ENCODE data around the gene LDLRAD3. TPM values are rescaled to one million over a fixed set of nuclear protein-coding genes. Genes with fewer than 3 reads are reported as not detected.

The LDLRAD3 gene
- polyA plus RNA-seq, 1 of the 3 experiments (the other 2 are of a cell fraction), result 10.6 TPM

DNA sequence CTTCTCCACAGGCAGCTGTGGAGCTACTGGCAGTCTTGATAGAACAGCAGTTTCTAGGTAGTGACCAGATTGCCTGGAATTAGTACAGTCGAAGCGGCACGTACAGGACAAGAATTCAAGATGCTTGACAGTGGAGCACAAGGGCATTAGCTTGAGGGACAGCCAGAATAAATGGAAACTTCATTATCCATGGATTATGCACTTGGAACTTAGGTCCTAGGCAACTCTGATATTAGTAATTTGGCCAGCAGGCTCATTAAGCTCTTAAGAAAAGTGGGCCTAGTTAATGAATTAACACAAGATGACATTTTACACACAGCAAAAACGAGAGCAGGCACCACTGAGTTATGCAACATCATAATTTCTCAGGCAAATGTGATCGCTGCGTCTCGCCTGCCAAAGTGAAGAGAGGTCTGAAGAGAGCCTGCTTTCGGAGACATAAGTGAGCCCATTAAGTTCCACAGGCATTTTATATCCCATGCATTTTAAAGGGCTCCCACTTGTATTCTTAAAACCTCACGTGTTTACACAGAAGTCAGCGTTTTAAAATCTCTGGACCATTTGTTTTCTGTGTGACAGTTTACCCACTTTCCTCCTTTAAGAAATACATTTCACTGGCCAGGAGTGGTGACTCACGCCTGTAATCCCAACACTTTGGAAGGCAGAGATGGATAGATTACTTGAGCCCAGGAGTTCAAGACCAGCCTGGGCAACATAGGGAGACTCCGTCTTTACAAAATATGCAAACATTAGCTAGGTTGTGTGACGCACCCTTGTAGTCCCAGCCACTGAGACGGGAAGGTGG, 279.2 kb downstream of the LDLRAD3 start:
- no peak for DNase-seq

GRCh38 chr11:36224209-36224882, 280.5 kb downstream of the LDLRAD3 start:
- Histone ChIP-seq H3K9ac (no peak overlapping the region), H3K36me3 (replicated peaks in 1 of 2; ENCODE audit: control insufficient read depth in 1 of 2, insufficient read depth in 2 of 2, low read length in 1 of 2) (peaks cover 0 to 3% of the 10 kb centered on the region in 2 experiments), H3K4me1 (ENCODE audit: control insufficient read depth in 1 of 2, insufficient read depth in 2 of 2, low read depth in 1 of 2, low read length in 1 of 2) (peaks cover 0 to 6% of the 10 kb centered on the region in 2 experiments; a peak in 1 of 4 replicates), H3K9me2 (no peaks in the 10 kb centered on the region), H3F3A (replicated peaks; ENCODE audit: insufficient read depth) (no peaks in the 10 kb centered on the region), H3K4me2 (no peak overlapping the region), H3K9me3 (no peaks in the 10 kb centered on the region), H3K27me3 (ENCODE audit: insufficient read depth) (no peaks in the 10 kb centered on the region), H4K20me1 (ENCODE audit: insufficient read depth) (no peaks in the 10 kb centered on the region), H3K27ac (ENCODE audit: low read depth in 2 of 2, low read length in 1 of 2) (no peak overlapping the region), H3K79me2 (ENCODE audit: insufficient read depth) (no peaks in the 10 kb centered on the region), H3K4me3 (ENCODE audit: low read depth in 2 of 2, low read length in 1 of 2) (no peak overlapping the region), H2AFZ (ENCODE audit: low read depth) (no peak overlapping the region)
- DNase-seq, result no peak
- WGBS (ENCODE audit: low lambda C conversion rate), result 91% methylated on average over 5 of the region's 5 CpGs
- ChIA-PET POLR2A (no interaction called here), CTCF (interaction anchor here (0.6 to 0.9 kb wide), 3 partner anchors 12 to 37 kb away, joined by 3 read pairs; no protein-coding TSS in a partner anchor)
- TF ChIP-seq REST (IDR thresholded peaks at IDR 0.05; ENCODE audit: low read depth, low read length) (no peak), TCF12 (IDR thresholded peaks at IDR 0.05) (no peak), SIN3A (IDR thresholded peaks at IDR 0.05; ENCODE audit: borderline replicate concordance, low read depth, low read length) (no peak), EZH2phosphoT487 (IDR thresholded peaks at IDR 0.05; ENCODE audit: borderline replicate concordance, low read depth) (no peak), CHD2 (IDR thresholded peaks at IDR 0.05; ENCODE audit: low read length, partially characterized antibody) (no peak), TEAD4 (IDR thresholded peaks at IDR 0.05; ENCODE audit: borderline replicate concordance, insufficient read depth) (no peak), RXRA (IDR thresholded peaks at IDR 0.05; ENCODE audit: borderline replicate concordance, low read depth) (no peak), FOSL2 (IDR thresholded peaks at IDR 0.05; ENCODE audit: borderline replicate concordance, low read depth) (no peak), ELF1 (IDR thresholded peaks at IDR 0.05) (no peak), GABPA (IDR thresholded peaks at IDR 0.05; ENCODE audit: low read depth) (no peak), RCOR1 (IDR thresholded peaks at IDR 0.05; ENCODE audit: low read length) (no peak)
- TF ChIP-seq, protein P1, sequence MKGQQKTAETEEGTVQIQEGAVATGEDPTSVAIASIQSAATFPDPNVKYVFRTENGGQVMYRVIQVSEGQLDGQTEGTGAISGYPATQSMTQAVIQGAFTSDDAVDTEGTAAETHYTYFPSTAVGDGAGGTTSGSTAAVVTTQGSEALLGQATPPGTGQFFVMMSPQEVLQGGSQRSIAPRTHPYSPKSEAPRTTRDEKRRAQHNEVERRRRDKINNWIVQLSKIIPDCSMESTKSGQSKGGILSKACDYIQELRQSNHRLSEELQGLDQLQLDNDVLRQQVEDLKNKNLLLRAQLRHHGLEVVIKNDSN (IDR thresholded peaks at IDR 0.05; ENCODE audit: borderline replicate concordance, low read depth), result no peak
- TF ChIP-seq, protein P2, sequence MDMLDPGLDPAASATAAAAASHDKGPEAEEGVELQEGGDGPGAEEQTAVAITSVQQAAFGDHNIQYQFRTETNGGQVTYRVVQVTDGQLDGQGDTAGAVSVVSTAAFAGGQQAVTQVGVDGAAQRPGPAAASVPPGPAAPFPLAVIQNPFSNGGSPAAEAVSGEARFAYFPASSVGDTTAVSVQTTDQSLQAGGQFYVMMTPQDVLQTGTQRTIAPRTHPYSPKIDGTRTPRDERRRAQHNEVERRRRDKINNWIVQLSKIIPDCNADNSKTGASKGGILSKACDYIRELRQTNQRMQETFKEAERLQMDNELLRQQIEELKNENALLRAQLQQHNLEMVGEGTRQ (IDR thresholded peaks at IDR 0.05; ENCODE audit: borderline replicate concordance, low read depth, low read length), result no peak

More for the DNA sequence above, 279.2 kb downstream of the LDLRAD3 start:
- no peaks in the 10 kb centered on the region for H4K20me1 ChIP-seq (ENCODE audit: insufficient read depth)
- H3K27me3 ChIP-seq (ENCODE audit: insufficient read depth), result no peaks in the 10 kb centered on the region
- no peak overlapping the region; a peak in 1 of 4 replicates for H3K27ac ChIP-seq (ENCODE audit: low read depth in 2 of 2, low read length in 1 of 2)
- H3K4me1 ChIP-seq (ENCODE audit: control insufficient read depth in 1 of 2, insufficient read depth in 2 of 2, low read depth in 1 of 2, low read length in 1 of 2), result no peaks in the 10 kb centered on the region; a peak in 1 of 4 replicates
- POLR2A ChIA-PET, result interaction anchor here (1.1 kb wide), 1 partner anchor 31 kb away, joined by 3 read pairs; no protein-coding TSS in a partner anchor
- H3K9me2 ChIP-seq, result no peaks in the 10 kb centered on the region
- no peak overlapping the region for H3K4me3 ChIP-seq (ENCODE audit: low read depth in 2 of 2, low read length in 1 of 2)
- H2AFZ ChIP-seq (ENCODE audit: low read depth), result no peak overlapping the region
- 90% methylated on average over 14 of the region's 14 CpGs for WGBS (ENCODE audit: low lambda C conversion rate)
- TF ChIP-seq, protein P1 (IDR thresholded peaks at IDR 0.05; ENCODE audit: borderline replicate concordance, low read depth), result no peak
- TF ChIP-seq, protein P3, sequence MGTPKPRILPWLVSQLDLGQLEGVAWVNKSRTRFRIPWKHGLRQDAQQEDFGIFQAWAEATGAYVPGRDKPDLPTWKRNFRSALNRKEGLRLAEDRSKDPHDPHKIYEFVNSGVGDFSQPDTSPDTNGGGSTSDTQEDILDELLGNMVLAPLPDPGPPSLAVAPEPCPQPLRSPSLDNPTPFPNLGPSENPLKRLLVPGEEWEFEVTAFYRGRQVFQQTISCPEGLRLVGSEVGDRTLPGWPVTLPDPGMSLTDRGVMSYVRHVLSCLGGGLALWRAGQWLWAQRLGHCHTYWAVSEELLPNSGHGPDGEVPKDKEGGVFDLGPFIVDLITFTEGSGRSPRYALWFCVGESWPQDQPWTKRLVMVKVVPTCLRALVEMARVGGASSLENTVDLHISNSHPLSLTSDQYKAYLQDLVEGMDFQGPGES (IDR thresholded peaks at IDR 0.05; ENCODE audit: low read depth, low read length), result no peak
- TF ChIP-seq CHD2 (IDR thresholded peaks at IDR 0.05; ENCODE audit: low read length, partially characterized antibody) (no peak), EP300 (IDR thresholded peaks at IDR 0.05; ENCODE audit: borderline replicate concordance in 1 of 2, low read depth in 1 of 2, low read length in 1 of 2) (no peak), TCF12 (IDR thresholded peaks at IDR 0.05) (no peak)
- H3K79me2 ChIP-seq (ENCODE audit: insufficient read depth), result no peaks in the 10 kb centered on the region
- H3F3A ChIP-seq (replicated peaks; ENCODE audit: insufficient read depth), result no peaks in the 10 kb centered on the region
- H3K36me3 ChIP-seq (replicated peaks in 1 of 2; ENCODE audit: control insufficient read depth in 1 of 2, insufficient read depth in 2 of 2, low read length in 1 of 2), result peaks cover 0 to 3% of the 10 kb centered on the region in 2 experiments
- no peak overlapping the region for H3K9ac ChIP-seq
- CTCF ChIA-PET, result interaction anchor here (1.2 to 1.5 kb wide), 2 partner anchors 11 to 43 kb away, joined by 3 to 6 read pairs; no protein-coding TSS in a partner anchor
- no peak overlapping the region for H3K4me2 ChIP-seq
- no peaks in the 10 kb centered on the region for H3K9me3 ChIP-seq

Data from SK-N-SH (cell line).